A549 (cell line): ENCODE measurements around the gene SLC38A2.

Source experiments
- CEBPB ChIP-seq, 2 experiments: fragments of >200 bp in 1 of 2; sonication (Bioruptor Twin) in 1 of 2; formaldehyde crosslinking in 1 of 2; IDR thresholded peaks; 2 replicates each; pipeline ENCODE4 v1.6.1; 2012 to 2016
- CHD4 ChIP-seq: fragments of 200-600 bp; sonication (generic); IDR thresholded peaks from 2 replicates; pipeline ENCODE4 v1.6.1; 2016; ENCODE audit warnings: antibody characterized with exemption, mild to moderate bottlenecking, borderline replicate concordance
- CTCF ChIP-seq: fragments of >200 bp; sonication (Bioruptor Twin); formaldehyde crosslinking; IDR thresholded peaks from 3 replicates; pipeline ENCODE4 v1.5.1; 2016
- EP300 ChIP-seq, 2 experiments: fragments of >200 bp; sonication (Bioruptor Twin); formaldehyde crosslinking; IDR thresholded peaks; 2 replicates in 1 of 2; 3 replicates in 1 of 2; pipeline ENCODE4 v1.6.1; 2016 to 2017
- ESRRA ChIP-seq: fragments of 150-350 bp; IDR thresholded peaks from 2 replicates; pipeline ENCODE4 v1.6.1; 2014; ENCODE audit warnings: mild to moderate bottlenecking, low read length, borderline replicate concordance
- KDM1A ChIP-seq: fragments of 200-600 bp; sonication (generic); IDR thresholded peaks from 2 replicates; pipeline ENCODE4 v1.6.1; 2016; ENCODE audit warnings: low read depth, mild to moderate bottlenecking
- NR3C1 ChIP-seq: fragments of >200 bp; sonication (Bioruptor Twin); formaldehyde crosslinking; IDR thresholded peaks from 3 replicates; pipeline ENCODE4 v1.6.1; 2017
- PBX3 ChIP-seq: IDR thresholded peaks from 2 replicates; pipeline ENCODE4 v1.6.1; 2012
- ZC3H11A ChIP-seq: fragments of 450-650 bp; IDR thresholded peaks from 2 replicates; pipeline ENCODE4 v1.6.1; 2014; ENCODE audit warnings: antibody characterized with exemption, mild to moderate bottlenecking

DNA sequence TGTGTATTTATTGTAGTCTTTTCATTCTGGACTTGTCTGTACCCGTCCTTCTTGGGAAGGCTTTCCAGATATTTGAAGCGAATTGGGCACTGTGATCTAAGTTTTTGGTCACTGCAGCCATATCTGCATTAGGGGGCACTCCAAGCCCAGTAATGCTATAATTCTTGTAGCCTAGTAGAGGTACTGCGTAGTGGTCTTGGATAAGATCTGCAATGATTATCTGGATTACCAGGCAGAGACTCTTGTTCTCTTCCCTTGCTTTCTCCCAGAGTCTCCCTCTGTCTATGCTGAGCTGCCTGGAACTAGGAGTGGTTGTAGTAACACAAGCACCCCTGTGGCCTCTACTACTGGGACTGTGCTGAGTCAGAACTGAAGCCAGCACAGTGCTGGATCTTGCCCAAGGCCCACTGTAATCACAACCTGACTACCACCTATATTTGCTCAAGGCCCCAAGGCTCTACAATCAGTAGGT, 30.0 kb downstream of the SLC38A2 start:
- TF ChIP-seq KDM1A = no peak
- TF ChIP-seq CTCF = peak; percentile 61
- no peak for TF ChIP-seq ZC3H11A
- TF ChIP-seq ESRRA = no peak
- no peak for TF ChIP-seq NR3C1
- no peak for TF ChIP-seq CEBPB (IDR thresholded peaks at IDR 0.05)
- TF ChIP-seq EP300 (IDR thresholded peaks at IDR 0.05) = no peak
- no peak for TF ChIP-seq CHD4
- no peak for TF ChIP-seq PBX3
